ENCODE data around the gene DELE1.

DELE1 gene

DNA sequence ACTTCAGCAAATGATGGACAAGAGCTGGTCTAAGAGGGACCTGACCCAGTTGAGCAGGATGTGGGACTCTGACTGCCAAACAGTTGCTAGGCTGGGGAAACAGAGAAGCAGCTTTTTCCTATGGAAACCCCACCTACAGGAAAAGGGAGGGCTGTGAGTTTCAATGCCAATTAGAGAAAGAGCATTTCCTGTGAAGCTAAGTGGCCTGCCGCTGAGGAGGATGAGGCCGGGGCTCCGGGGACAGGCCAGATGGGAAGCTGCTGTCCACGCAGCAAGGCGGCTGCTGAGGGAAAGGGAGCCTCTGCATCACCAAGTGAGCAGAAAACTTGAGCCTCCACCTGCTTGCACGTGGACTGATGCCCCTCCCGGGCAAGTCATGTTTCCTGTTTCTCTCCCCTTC is 34.4 kb downstream of the DELE1 start, which contains the start of gene PCDH12:
TSS of gene PCDH12 (minus strand) at position 90 of the 400 bp plus-strand sequence. CDS start 351 bp downstream, outside the sequence.
- H3K27ac ChIP-seq (ENCODE audit: low read depth, low read length, severe bottlenecking) = peak within 1 kb of the TSS; percentile 51
- H3K9me3 ChIP-seq (ENCODE audit: control insufficient read depth, low read length) = no peaks in the 10 kb centered on the region
- peaks cover 23% of the 10 kb centered on the region for H3K4me1 ChIP-seq (ENCODE audit: control insufficient read depth, insufficient read depth, low read length, poor library complexity, severe bottlenecking)
- H3K4me3 ChIP-seq (ENCODE audit: extremely low read depth, insufficient read depth, low read length, poor library complexity, severe bottlenecking) = no peak within 1 kb of the TSS
- 41 to 49% methylated on average over 7 of the region's 7 CpGs for WGBS, 2 experiments (ENCODE audit: insufficient coverage in 2 of 2)
- H3K36me3 ChIP-seq (ENCODE audit: control insufficient read depth, insufficient read depth, low read length) = no peaks in the 10 kb centered on the region

- no peaks in the 10 kb centered on the region for H3K9me3 ChIP-seq (ENCODE audit: control insufficient read depth, low read length)
- no peak overlapping the region for H3K4me3 ChIP-seq (ENCODE audit: extremely low read depth, insufficient read depth, low read length, poor library complexity, severe bottlenecking)
- 77 to 83% methylated on average over 6 to 7 of the region's 8 CpGs for WGBS, 2 experiments (ENCODE audit: insufficient coverage in 2 of 2)
- no peaks in the 10 kb centered on the region for H3K36me3 ChIP-seq (ENCODE audit: control insufficient read depth, insufficient read depth, low read length)
- peaks cover 23% of the 10 kb centered on the region for H3K4me1 ChIP-seq (ENCODE audit: control insufficient read depth, insufficient read depth, low read length, poor library complexity, severe bottlenecking)
- H3K27ac ChIP-seq (ENCODE audit: low read depth, low read length, severe bottlenecking) = no peak overlapping the region
Measured at GRCh38 chr5:141958546-141959172, 35.0 kb downstream of the DELE1 start.

- WGBS, 2 experiments (ENCODE audit: insufficient coverage in 2 of 2) = 61 to 67% methylated on average over 6 to 9 of the region's 10 CpGs
- Histone ChIP-seq H3K27ac (ENCODE audit: low read depth, low read length, severe bottlenecking) (no peak overlapping the region), H3K36me3 (ENCODE audit: control insufficient read depth, insufficient read depth, low read length) (no peaks in the 10 kb centered on the region), H3K4me3 (ENCODE audit: extremely low read depth, insufficient read depth, low read length, poor library complexity, severe bottlenecking) (no peak overlapping the region), H3K9me3 (ENCODE audit: control insufficient read depth, low read length) (no peaks in the 10 kb centered on the region), H3K4me1 (ENCODE audit: control insufficient read depth, insufficient read depth, low read length, poor library complexity, severe bottlenecking) (peaks cover 25% of the 10 kb centered on the region)
Measured at GRCh38 chr5:141960018-141960417, 36.3 kb downstream of the DELE1 start.

DNA sequence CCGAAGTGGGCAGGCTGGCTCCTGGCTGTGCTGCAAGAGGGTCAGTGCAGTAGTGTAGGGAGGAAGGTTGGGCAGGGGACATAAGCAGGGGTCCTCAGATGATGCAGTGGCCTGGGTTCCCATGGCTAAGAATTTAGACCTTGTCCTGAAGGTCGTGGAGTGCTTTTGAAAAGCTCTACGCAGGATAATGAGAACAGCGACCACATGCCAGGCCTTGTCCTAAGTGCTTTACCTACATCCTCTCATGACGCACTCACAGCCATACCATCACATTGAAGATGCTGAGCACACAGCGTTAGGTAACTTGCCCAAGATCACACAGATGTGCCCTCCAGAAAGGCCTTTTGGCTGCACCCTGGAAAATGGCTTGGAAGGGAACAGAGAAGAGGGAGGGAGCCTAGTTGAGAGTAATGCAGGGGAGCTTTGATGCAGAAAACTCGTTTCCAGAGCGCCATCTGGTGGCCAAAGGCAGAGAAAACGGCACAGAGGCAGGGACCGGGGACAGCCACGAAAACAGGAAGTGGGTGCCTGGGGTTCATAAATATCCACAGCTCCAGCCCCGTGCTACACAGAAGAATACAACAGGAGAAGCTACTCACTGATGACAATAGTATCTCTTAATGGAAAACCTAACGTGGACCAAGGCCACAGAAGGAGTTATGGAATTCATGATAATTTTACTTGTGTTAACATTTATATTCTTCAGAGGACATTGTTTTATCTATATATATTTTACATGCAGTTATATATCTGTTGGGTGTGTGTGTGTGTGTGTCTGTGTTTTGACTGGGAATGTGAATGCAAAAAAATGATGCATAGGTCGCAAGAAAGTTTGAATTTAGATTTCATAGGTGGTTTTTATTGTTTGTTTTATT is 37.0 kb downstream of the DELE1 start:
- WGBS, 2 experiments (ENCODE audit: insufficient coverage in 2 of 2) = 37 to 38% methylated on average over 10 to 11 of the region's 14 CpGs
- Histone ChIP-seq H3K27ac (ENCODE audit: low read depth, low read length, severe bottlenecking) (no peak overlapping the region), H3K4me1 (ENCODE audit: control insufficient read depth, insufficient read depth, low read length, poor library complexity, severe bottlenecking) (peaks cover 29% of the 10 kb centered on the region), H3K9me3 (ENCODE audit: control insufficient read depth, low read length) (no peaks in the 10 kb centered on the region), H3K4me3 (ENCODE audit: extremely low read depth, insufficient read depth, low read length, poor library complexity, severe bottlenecking) (no peak overlapping the region), H3K36me3 (ENCODE audit: control insufficient read depth, insufficient read depth, low read length) (no peaks in the 10 kb centered on the region)

DNA sequence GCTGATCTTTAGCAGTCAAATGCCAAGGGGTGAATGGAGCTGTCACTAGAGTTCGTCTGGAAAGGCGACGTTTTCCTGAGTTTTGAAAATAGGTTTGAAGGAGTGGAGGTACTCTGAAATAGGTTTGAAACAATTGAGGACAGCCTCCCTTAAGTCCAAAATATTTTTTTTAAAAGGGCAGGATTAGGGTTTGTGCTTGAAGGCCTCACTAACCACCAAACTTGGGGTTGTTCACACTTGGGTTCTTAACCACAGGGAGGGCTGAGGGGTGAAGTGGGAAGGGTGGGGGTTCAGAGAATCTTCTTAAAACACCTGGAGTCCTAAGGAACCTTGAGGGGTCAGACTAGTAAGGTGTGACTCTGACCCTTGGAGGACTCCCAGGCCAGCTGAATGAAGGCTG is 37.8 kb downstream of the DELE1 start:
- 93% methylated on average over 3 of the region's 3 CpGs; no CpG with 5 or more reads in 1 of the 2 experiments for WGBS, 2 experiments (ENCODE audit: insufficient coverage in 2 of 2)
- H3K27ac ChIP-seq (ENCODE audit: low read depth, low read length, severe bottlenecking) = no peak overlapping the region

DNA sequence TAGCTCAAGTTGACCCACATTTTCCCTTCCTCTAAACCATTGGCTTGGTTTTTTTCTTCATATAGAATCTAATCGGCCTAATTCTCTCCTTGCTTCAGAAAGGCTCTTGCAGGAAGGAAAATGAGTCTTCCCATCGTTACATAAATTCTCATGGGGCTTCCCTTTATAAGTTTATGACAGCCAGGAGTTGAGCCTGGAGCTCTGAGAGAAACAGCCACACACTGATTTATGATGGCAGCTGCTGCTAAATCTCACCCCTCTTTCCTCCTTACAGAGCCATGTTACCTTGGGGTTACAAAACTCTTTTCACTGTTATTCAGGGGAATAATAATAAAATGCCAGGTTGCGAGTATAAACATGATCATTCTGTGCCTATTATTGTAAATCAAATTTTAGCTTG is 40.0 kb downstream of the DELE1 start:
- H3K4me3 ChIP-seq (ENCODE audit: extremely low read depth, insufficient read depth, low read length, poor library complexity, severe bottlenecking) = no peak overlapping the region
- no peaks in the 10 kb centered on the region for H3K36me3 ChIP-seq (ENCODE audit: control insufficient read depth, insufficient read depth, low read length)
- no peaks in the 10 kb centered on the region for H3K9me3 ChIP-seq (ENCODE audit: control insufficient read depth, low read length)
- 100% methylated on average over 2 of the region's 3 CpGs; no CpG with 5 or more reads in 1 of the 2 experiments for WGBS, 2 experiments (ENCODE audit: insufficient coverage in 2 of 2)
- no peak overlapping the region for H3K27ac ChIP-seq (ENCODE audit: low read depth, low read length, severe bottlenecking)
- H3K4me1 ChIP-seq (ENCODE audit: control insufficient read depth, insufficient read depth, low read length, poor library complexity, severe bottlenecking) = peaks cover 19% of the 10 kb centered on the region

More for the DNA sequence above, 37.8 kb downstream of the DELE1 start:
- H3K36me3 ChIP-seq (ENCODE audit: control insufficient read depth, insufficient read depth, low read length) = no peaks in the 10 kb centered on the region
- H3K4me3 ChIP-seq (ENCODE audit: extremely low read depth, insufficient read depth, low read length, poor library complexity, severe bottlenecking) = no peak overlapping the region
- peaks cover 29% of the 10 kb centered on the region for H3K4me1 ChIP-seq (ENCODE audit: control insufficient read depth, insufficient read depth, low read length, poor library complexity, severe bottlenecking)
- H3K9me3 ChIP-seq (ENCODE audit: control insufficient read depth, low read length) = no peaks in the 10 kb centered on the region

GRCh38 chr5:141965071-141965470 is 41.4 kb downstream of the DELE1 start:
- H3K27ac ChIP-seq (ENCODE audit: low read depth, low read length, severe bottlenecking) = no peak overlapping the region
- H3K4me1 ChIP-seq (ENCODE audit: control insufficient read depth, insufficient read depth, low read length, poor library complexity, severe bottlenecking) = peaks cover 14% of the 10 kb centered on the region
- WGBS, 2 experiments (ENCODE audit: insufficient coverage in 2 of 2) = 54 to 90% methylated on average over 2 to 5 of the region's 7 CpGs
- H3K9me3 ChIP-seq (ENCODE audit: control insufficient read depth, low read length) = no peaks in the 10 kb centered on the region
- no peaks in the 10 kb centered on the region for H3K36me3 ChIP-seq (ENCODE audit: control insufficient read depth, insufficient read depth, low read length)
- H3K4me3 ChIP-seq (ENCODE audit: extremely low read depth, insufficient read depth, low read length, poor library complexity, severe bottlenecking) = no peak overlapping the region

DNA sequence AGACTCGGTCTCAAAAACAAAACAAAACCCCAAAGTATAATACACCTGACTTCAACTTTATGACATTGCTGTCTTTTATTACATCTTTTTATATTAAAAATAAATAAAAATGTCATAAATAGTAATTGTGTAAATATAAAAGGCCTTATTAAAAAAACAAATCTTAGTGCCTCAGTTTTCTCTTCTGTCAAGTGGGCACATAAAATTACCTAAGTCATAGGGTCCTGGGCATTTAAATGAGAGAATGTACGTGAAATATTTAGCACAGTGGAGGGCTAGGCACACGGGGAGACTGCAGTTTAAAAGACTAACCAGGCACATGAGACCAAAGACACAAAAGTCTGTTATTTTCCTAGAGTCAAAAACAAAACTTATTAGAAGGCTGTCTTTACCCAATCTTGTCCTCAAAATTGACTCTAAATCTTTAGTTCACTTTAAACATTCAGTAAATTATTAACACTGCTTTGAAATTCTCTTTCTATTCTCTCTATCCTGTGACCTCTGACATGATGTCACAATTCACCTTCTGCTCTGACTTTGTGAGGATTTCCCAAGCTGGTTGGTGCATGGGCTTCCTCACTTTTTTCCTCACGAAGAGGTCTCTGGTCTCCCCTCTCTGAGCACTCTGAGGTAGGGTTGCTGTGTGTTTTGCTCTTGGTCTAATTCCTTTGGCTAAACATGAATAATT is 42.7 kb downstream of the DELE1 start:
- Histone ChIP-seq H3K27ac (ENCODE audit: low read depth, low read length, severe bottlenecking) (no peak overlapping the region), H3K4me3 (ENCODE audit: extremely low read depth, insufficient read depth, low read length, poor library complexity, severe bottlenecking) (no peak overlapping the region), H3K4me1 (ENCODE audit: control insufficient read depth, insufficient read depth, low read length, poor library complexity, severe bottlenecking) (peaks cover 13% of the 10 kb centered on the region), H3K9me3 (ENCODE audit: control insufficient read depth, low read length) (no peaks in the 10 kb centered on the region), H3K36me3 (ENCODE audit: control insufficient read depth, insufficient read depth, low read length) (peaks cover 3% of the 10 kb centered on the region)
- 90% methylated on average over 2 of the region's 4 CpGs; no CpG with 5 or more reads in 1 of the 2 experiments for WGBS, 2 experiments (ENCODE audit: insufficient coverage in 2 of 2)

- no peak overlapping the region for H3K27ac ChIP-seq (ENCODE audit: low read depth, low read length, severe bottlenecking)
- 80 to 92% methylated on average over 1 to 2 of the region's 2 CpGs for WGBS, 2 experiments (ENCODE audit: insufficient coverage in 2 of 2)
Measured at GRCh38 chr5:141966963-141967333, 43.3 kb downstream of the DELE1 start.

DNA sequence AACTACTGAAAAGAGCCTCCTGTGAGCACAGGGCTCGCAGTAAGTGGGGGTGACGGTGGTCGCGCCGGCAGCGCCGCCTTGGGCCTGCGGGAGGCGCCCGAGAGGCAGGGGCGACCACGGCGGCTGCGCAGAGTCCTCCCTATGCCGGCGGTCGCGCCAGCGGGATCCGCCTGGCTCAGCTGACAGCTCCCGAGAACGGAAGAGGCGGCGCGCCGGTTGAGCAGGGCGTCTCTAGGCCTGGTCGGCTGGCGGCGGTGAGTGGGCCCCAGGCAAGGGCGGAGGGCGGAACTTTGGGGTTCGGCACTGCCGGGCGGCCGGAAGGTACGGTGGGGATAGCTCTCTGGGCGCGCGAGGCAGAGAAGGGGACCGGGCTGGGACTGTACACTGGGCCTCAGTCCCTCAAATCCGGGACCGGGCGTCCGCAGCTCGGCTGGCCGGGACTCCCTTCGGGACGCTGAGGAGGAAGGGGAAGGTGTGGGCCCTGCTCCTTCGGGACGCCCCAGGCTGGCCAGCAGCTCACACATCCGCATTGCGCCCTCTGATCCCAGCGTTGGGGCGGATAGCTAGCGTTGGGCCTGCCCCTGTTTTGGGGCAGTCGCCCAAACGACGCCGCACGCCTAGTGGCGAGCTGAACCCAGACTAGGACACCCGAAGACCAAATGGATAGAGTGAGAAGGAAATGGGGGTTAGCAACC is 45.4 kb downstream of the DELE1 start, which contains the start of gene RNF14:
TSS of gene RNF14 (plus strand) at position 192 of the 695 bp plus-strand sequence. CDS start 4,484 bp downstream, outside the sequence.
- 0 to 1% methylated on average over 52 to 53 of the region's 63 CpGs for WGBS, 2 experiments (ENCODE audit: insufficient coverage in 2 of 2)

More at GRCh38 chr5:141966963-141967333, 43.3 kb downstream of the DELE1 start:
- no peak overlapping the region for H3K4me3 ChIP-seq (ENCODE audit: extremely low read depth, insufficient read depth, low read length, poor library complexity, severe bottlenecking)
- peaks cover 9% of the 10 kb centered on the region for H3K36me3 ChIP-seq (ENCODE audit: control insufficient read depth, insufficient read depth, low read length)
- peaks cover 13% of the 10 kb centered on the region for H3K4me1 ChIP-seq (ENCODE audit: control insufficient read depth, insufficient read depth, low read length, poor library complexity, severe bottlenecking)
- no peaks in the 10 kb centered on the region for H3K9me3 ChIP-seq (ENCODE audit: control insufficient read depth, low read length)

More for the DNA sequence above, 45.4 kb downstream of the DELE1 start, which contains the start of gene RNF14:
- Histone ChIP-seq H3K36me3 (ENCODE audit: control insufficient read depth, insufficient read depth, low read length) (peaks cover 28% of the 10 kb centered on the region), H3K9me3 (ENCODE audit: control insufficient read depth, low read length) (no peaks in the 10 kb centered on the region), H3K4me3 (ENCODE audit: extremely low read depth, insufficient read depth, low read length, poor library complexity, severe bottlenecking) (peak within 1 kb of the TSS; percentile 84), H3K27ac (ENCODE audit: low read depth, low read length, severe bottlenecking) (peak within 1 kb of the TSS; percentile 82), H3K4me1 (ENCODE audit: control insufficient read depth, insufficient read depth, low read length, poor library complexity, severe bottlenecking) (peaks cover 13% of the 10 kb centered on the region)

All from mesodermal cell (in vitro differentiated cells).